Measurements from ENCODE around the gene ATP8A1.

GRCh38 chr4:42706086-42706485 is 49.2 kb upstream of the ATP8A1 start:
- no peak for TF ChIP-seq POLR2A (IDR thresholded peaks at IDR 0.05)
- no peak for TF ChIP-seq CTCF (IDR thresholded peaks at IDR 0.05)

Measured in right lobe of liver (tissue), 4 donors.